ENCODE results near the gene SRGAP2B.
"Not testable (repeated sequence)": the region's sequence is repeated elsewhere in the genome, so short reads cannot be mapped to it uniquely, and the experiment has no call there.

GRCh38 chr1:145140549-145140948, 45.4 kb upstream of the SRGAP2B start:
- TF ChIP-seq, protein P1, sequence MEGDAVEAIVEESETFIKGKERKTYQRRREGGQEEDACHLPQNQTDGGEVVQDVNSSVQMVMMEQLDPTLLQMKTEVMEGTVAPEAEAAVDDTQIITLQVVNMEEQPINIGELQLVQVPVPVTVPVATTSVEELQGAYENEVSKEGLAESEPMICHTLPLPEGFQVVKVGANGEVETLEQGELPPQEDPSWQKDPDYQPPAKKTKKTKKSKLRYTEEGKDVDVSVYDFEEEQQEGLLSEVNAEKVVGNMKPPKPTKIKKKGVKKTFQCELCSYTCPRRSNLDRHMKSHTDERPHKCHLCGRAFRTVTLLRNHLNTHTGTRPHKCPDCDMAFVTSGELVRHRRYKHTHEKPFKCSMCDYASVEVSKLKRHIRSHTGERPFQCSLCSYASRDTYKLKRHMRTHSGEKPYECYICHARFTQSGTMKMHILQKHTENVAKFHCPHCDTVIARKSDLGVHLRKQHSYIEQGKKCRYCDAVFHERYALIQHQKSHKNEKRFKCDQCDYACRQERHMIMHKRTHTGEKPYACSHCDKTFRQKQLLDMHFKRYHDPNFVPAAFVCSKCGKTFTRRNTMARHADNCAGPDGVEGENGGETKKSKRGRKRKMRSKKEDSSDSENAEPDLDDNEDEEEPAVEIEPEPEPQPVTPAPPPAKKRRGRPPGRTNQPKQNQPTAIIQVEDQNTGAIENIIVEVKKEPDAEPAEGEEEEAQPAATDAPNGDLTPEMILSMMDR (IDR thresholded peaks at IDR 0.05): not testable (repeated sequence)
- TF ChIP-seq POLR2A (IDR thresholded peaks at IDR 0.05): not testable (repeated sequence)
